ENCODE data around the gene RND2. TPM values are rescaled to one million over a fixed set of nuclear protein-coding genes. Genes with fewer than 3 reads are reported as not detected.

RND2 gene
- total and polyA plus RNA-seq, 2 of the 13 experiments (the other 11 are each of a cell fraction or from before 2014, with no cell fraction given): 0.05 to 0.11 TPM

- H3K27me3 ChIP-seq (ENCODE audit: control insufficient read depth in 1 of 2, insufficient read depth in 2 of 2, low read length in 2 of 2): no peaks in the 10 kb centered on the region
- in situ Hi-C loops (cut with HindIII; ENCODE audit: extremely low pct_ligation_motif_present, low pct_unique_long_range_greater_than_20kb): no loop called here
- ATAC-seq: no peak
- H4K20me1 ChIP-seq (ENCODE audit: insufficient read depth, low read length): no peaks in the 10 kb centered on the region
- peaks cover 70% of the 10 kb centered on the region for H3K4me1 ChIP-seq (ENCODE audit: insufficient read depth, low read length)
- H3K36me3 ChIP-seq (replicated peaks in 1 of 2; ENCODE audit: control insufficient read depth in 1 of 2, insufficient read depth in 2 of 2, low read length in 2 of 2): peaks cover 31 to 66% of the 10 kb centered on the region in 2 experiments
- no peak overlapping the region for H2AFZ ChIP-seq (ENCODE audit: low read length)
- TF ChIP-seq KLF15 (CRISPR knock-in tag; IDR thresholded peaks at IDR 0.05; ENCODE audit: borderline replicate concordance) (no peak), BCL6 (CRISPR knock-in tag; IDR thresholded peaks at IDR 0.05) (no peak), MYC (CRISPR knock-in tag; IDR thresholded peaks at IDR 0.05; ENCODE audit: borderline replicate concordance) (0 out of 2 replicates have a peak, but pooled peaks have one; percentile 9), POLR2G (IDR thresholded peaks at IDR 0.05; ENCODE audit: low read depth, low read length) (0 out of 2 replicates have a peak, but pooled peaks have one; percentile 6), AGO2 (optimal IDR thresholded peaks at IDR 0.05; ENCODE audit: low read depth, low read length) (peak; percentile 52), ZNF562 (CRISPR knock-in tag; IDR thresholded peaks at IDR 0.05; ENCODE audit: borderline replicate concordance) (no peak), ZSCAN21 (CRISPR knock-in tag; IDR thresholded peaks at IDR 0.05; ENCODE audit: borderline replicate concordance) (no peak), CHD2 (IDR thresholded peaks at IDR 0.05; ENCODE audit: low read depth, low read length) (no peak), RBFOX2 (IDR thresholded peaks at IDR 0.05; ENCODE audit: low read depth, low read length) (0 out of 2 replicates have a peak, but pooled peaks have one; percentile 42)
- DNase-seq (ENCODE audit: low spot score): no peak
- CTCF ChIA-PET (ENCODE audit: low intra/inter-chr PET ratio, low total read pairs): no interaction called here
- H3K79me2 ChIP-seq (ENCODE audit: insufficient read depth, low read length): peaks cover 16% of the 10 kb centered on the region
- no peak overlapping the region for H3K4me3 ChIP-seq (replicated peaks in 1 of 3; ENCODE audit: insufficient read depth in 1 of 3, low read depth in 2 of 3, low read length in 3 of 3)
- WGBS (ENCODE audit: low lambda C conversion rate): 95% methylated on average over 9 of the region's 9 CpGs
- H3K9me3 ChIP-seq (ENCODE audit: low read length): no peaks in the 10 kb centered on the region
- no peak for FAIRE-seq
- no peak overlapping the region for H3K27ac ChIP-seq (ENCODE audit: extremely low read length, insufficient read depth, low read length)
- POLR2A ChIA-PET: interaction anchor here (1.3 to 2.0 kb wide), 3 partner anchors 9 to 300 kb away, joined by 3 to 10 read pairs (median 6); partner anchors contain the start of genes IFI35 and RPL27
- no peak overlapping the region for H3K9ac ChIP-seq (ENCODE audit: insufficient read depth, low read depth, low read length)
- no peak overlapping the region for H3K4me2 ChIP-seq (ENCODE audit: low read depth, low read length)
- intact Hi-C loops (cut with micrococcal nuclease; ENCODE audit: unreplicated experiment): no loop called here
- TSS peak; percentile 7 for BruUV-seq (replicated peaks)
These were observed 9.5 kb upstream of the RND2 start for GRCh38 chr17:43015579-43015978.

- H3K36me3 ChIP-seq (replicated peaks in 1 of 2; ENCODE audit: control insufficient read depth in 1 of 2, insufficient read depth in 2 of 2, low read length in 2 of 2): peaks cover 31 to 66% of the 10 kb centered on the region in 2 experiments
- BruUV-seq (replicated peaks): no TSS peak
- no peaks in the 10 kb centered on the region for H3K9me3 ChIP-seq (ENCODE audit: low read length)
- H3K4me1 ChIP-seq (ENCODE audit: insufficient read depth, low read length): peaks cover 70% of the 10 kb centered on the region
- H3K27me3 ChIP-seq (ENCODE audit: control insufficient read depth in 1 of 2, insufficient read depth in 2 of 2, low read length in 2 of 2): no peaks in the 10 kb centered on the region
- ATAC-seq (no peak), FAIRE-seq (no peak), DNase-seq (ENCODE audit: low spot score) (no peak)
- no peak overlapping the region for H3K4me3 ChIP-seq (replicated peaks in 1 of 3; ENCODE audit: insufficient read depth in 1 of 3, low read depth in 2 of 3, low read length in 3 of 3)
- H3K27ac ChIP-seq (ENCODE audit: extremely low read length, insufficient read depth, low read length): no peak overlapping the region
- no peak overlapping the region for H3K9ac ChIP-seq (ENCODE audit: insufficient read depth, low read depth, low read length)
- no peak overlapping the region for H3K4me2 ChIP-seq (ENCODE audit: low read depth, low read length)
- no peak overlapping the region for H2AFZ ChIP-seq (ENCODE audit: low read length)
- WGBS (ENCODE audit: low lambda C conversion rate): 92% methylated on average over 6 of the region's 7 CpGs
- H4K20me1 ChIP-seq (ENCODE audit: insufficient read depth, low read length): no peaks in the 10 kb centered on the region
- ChIA-PET CTCF (ENCODE audit: low intra/inter-chr PET ratio, low total read pairs) (no interaction called here), POLR2A (interaction anchor here (1.3 to 2.0 kb wide), 3 partner anchors 10 to 300 kb away, joined by 3 to 10 read pairs (median 6); partner anchors contain the start of genes IFI35 and RPL27)
- in situ Hi-C loops (cut with HindIII; ENCODE audit: extremely low pct_ligation_motif_present, low pct_unique_long_range_greater_than_20kb) (no loop called here), intact Hi-C loops (cut with micrococcal nuclease; ENCODE audit: unreplicated experiment) (no loop called here)
- H3K79me2 ChIP-seq (ENCODE audit: insufficient read depth, low read length): peaks cover 20% of the 10 kb centered on the region
- TF ChIP-seq MATR3 (CRISPR knock-in tag; IDR thresholded peaks at IDR 0.05) (no peak), ZNF337 (CRISPR knock-in tag; IDR thresholded peaks at IDR 0.05; ENCODE audit: borderline replicate concordance, low read depth) (no peak), CTCF (CRISPR knock-in tag; IDR thresholded peaks at IDR 0.05) (no peak), SIN3B (IDR thresholded peaks at IDR 0.05; ENCODE audit: low read length) (no peak), SALL2 (CRISPR knock-in tag; IDR thresholded peaks at IDR 0.05) (0 out of 2 replicates have a peak, but pooled peaks have one; percentile 38), ZNF839 (CRISPR knock-in tag; IDR thresholded peaks at IDR 0.05; ENCODE audit: borderline replicate concordance) (no peak), ZNF703 (CRISPR knock-in tag; IDR thresholded peaks at IDR 0.05; ENCODE audit: borderline replicate concordance) (no peak)
These were observed 8.8 kb upstream of the RND2 start for GRCh38 chr17:43016216-43016615.

Data from HepG2 (cell line).